BE2C (cell line): Measurements from ENCODE around the gene CACHD1.

Experiments used
- DNase-seq: peaks from one replicate; pipeline ENCODE4 v3.0.0-alpha.2; 2020
- H3K27me3 ChIP-seq: fragments of 250-450 bp; sonication (Bioruptor Pico); 2 replicates; pipeline ENCODE4 v1.5.1; 2020; ENCODE audit warnings: mild to moderate bottlenecking
- H3K36me3 ChIP-seq: fragments of 250-450 bp; sonication (Bioruptor Pico); 2 replicates; pipeline ENCODE4 v1.5.1; 2020; ENCODE audit warnings: mild to moderate bottlenecking
- H3K4me1 ChIP-seq: fragments of 250-450 bp; sonication (Bioruptor Pico); 2 replicates; pipeline ENCODE4 v1.5.1; 2020
- H3K4me3 ChIP-seq: 2 replicates; pipeline ENCODE4 v1.5.1; 2011; ENCODE audit warnings: low read depth, low read length
- H3K9me3 ChIP-seq: fragments of 250-450 bp; sonication (Bioruptor Pico); 2 replicates; pipeline ENCODE4 v1.5.1; 2020
- TF ChIP-seq, protein P1 (sequence below): IDR thresholded peaks from 2 replicates; pipeline ENCODE4 v1.5.1; 2012; ENCODE audit warnings: mild to moderate bottlenecking, low read depth, low read length

CACHD1 gene

DNA sequence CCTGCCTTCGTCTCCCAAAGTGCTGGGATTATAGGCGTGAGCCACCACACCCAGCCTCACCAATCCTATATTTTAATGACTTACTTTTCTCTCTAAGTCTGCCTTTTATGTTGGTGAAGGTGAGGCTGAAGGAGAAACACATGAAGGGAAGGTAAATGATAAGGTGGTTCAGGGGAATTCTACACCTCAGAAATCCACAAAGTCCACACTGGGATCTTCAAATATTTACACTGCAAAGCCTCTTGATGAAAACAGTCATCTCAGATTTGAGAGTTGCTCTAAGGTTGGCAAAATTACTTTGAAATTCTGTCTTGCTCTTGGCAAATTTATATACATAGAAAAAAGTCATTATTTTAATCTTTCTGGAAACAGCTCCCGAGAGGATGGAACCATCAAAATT, 42.0 kb upstream of the CACHD1 start:
- Histone ChIP-seq H3K4me1 (no peaks in the 10 kb centered on the region), H3K27me3 (no peaks in the 10 kb centered on the region), H3K4me3 (no peak overlapping the region), H3K9me3 (no peaks in the 10 kb centered on the region), H3K36me3 (no peaks in the 10 kb centered on the region)
- no peak for DNase-seq
- TF ChIP-seq, protein P1, sequence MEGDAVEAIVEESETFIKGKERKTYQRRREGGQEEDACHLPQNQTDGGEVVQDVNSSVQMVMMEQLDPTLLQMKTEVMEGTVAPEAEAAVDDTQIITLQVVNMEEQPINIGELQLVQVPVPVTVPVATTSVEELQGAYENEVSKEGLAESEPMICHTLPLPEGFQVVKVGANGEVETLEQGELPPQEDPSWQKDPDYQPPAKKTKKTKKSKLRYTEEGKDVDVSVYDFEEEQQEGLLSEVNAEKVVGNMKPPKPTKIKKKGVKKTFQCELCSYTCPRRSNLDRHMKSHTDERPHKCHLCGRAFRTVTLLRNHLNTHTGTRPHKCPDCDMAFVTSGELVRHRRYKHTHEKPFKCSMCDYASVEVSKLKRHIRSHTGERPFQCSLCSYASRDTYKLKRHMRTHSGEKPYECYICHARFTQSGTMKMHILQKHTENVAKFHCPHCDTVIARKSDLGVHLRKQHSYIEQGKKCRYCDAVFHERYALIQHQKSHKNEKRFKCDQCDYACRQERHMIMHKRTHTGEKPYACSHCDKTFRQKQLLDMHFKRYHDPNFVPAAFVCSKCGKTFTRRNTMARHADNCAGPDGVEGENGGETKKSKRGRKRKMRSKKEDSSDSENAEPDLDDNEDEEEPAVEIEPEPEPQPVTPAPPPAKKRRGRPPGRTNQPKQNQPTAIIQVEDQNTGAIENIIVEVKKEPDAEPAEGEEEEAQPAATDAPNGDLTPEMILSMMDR = no peak

DNA sequence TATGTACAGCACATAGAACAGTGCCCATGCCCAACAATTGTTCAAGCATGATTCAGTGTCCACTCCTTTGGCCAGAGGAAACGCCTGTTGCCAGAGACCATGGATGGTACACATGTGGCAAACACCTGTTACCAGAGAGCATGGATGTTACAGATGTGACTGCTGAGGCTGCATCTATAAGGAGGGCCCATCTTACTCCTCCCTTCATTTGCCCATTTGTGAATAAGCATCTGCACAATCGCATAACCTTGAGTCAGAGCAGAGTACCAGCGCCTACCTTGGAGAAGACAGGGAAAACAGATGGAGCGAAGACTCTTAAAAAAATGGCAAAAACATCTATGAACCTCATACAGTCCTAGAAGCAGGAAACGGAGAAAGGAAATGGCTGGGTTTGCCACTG, 36.6 kb upstream of the CACHD1 start:
- Histone ChIP-seq H3K9me3 (no peaks in the 10 kb centered on the region), H3K4me1 (no peaks in the 10 kb centered on the region), H3K27me3 (no peaks in the 10 kb centered on the region), H3K4me3 (no peak overlapping the region), H3K36me3 (no peaks in the 10 kb centered on the region)
- no peak for DNase-seq
- TF ChIP-seq, protein P1 = no peak

DNA sequence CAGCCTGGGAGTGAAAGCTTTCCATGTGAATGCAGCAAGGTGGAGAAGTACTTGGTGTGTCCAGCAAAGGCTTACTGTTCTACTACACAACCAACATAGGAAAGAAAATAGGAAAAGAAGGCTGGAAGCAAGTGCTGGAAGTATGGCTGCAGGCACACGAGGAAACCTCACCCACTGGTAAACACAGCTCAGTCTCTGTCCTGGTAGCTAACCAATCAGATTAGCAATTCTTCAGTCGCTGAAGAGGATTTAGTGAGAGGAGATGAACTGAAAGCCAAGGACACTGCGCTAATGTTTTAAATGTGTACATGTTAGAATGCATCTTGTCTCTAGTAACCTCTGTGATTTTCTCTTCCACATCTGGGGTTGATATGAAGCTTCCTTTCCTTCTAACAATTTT, 36.2 kb upstream of the CACHD1 start:
- Histone ChIP-seq H3K9me3 (no peaks in the 10 kb centered on the region), H3K27me3 (no peaks in the 10 kb centered on the region), H3K4me1 (no peaks in the 10 kb centered on the region), H3K36me3 (no peaks in the 10 kb centered on the region), H3K4me3 (no peak overlapping the region)
- no peak for DNase-seq
- TF ChIP-seq, protein P1 = no peak

DNA sequence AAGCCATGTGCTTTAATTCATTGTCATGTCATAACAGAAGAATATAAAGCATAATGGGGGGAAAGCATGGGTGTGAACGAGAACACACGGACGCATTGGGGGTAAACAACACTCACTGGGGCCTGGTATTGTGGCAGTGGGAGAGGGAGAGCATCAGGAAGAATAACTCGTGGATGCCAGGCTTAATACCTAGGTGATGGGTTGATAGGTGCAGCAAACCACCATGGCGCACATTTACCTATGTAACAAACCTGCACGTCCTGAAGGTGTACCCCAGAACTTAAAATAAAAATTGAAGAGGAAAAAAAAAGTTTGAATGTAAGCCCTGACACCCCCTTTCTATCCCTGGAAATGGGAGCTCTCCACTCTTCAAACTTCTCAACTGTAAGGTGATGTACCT, 34.9 kb upstream of the CACHD1 start:
- no peaks in the 10 kb centered on the region for H3K27me3 ChIP-seq
- TF ChIP-seq, protein P1 = no peak
- no peaks in the 10 kb centered on the region for H3K4me1 ChIP-seq
- DNase-seq = no peak
- no peaks in the 10 kb centered on the region for H3K36me3 ChIP-seq
- no peaks in the 10 kb centered on the region for H3K9me3 ChIP-seq
- H3K4me3 ChIP-seq = no peak overlapping the region

DNA sequence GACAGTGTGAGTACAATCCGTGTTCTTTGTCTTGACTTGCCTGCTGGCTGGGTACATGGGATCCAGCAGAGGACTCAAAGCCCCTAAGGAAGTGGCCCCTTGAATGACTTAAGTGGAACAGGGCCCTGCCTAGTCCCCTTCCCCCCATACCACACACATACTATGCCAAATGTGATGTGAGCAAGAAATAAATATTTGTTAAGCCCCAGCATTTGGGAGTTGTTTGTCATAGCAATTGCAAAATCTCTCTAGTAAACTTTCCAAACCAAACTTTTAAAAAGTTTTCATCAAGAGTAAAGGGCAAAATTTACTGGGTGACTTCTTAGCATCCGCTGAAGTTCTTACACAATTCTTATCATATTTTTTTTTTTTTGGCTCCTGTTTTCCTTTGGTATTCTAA, 32.5 kb upstream of the CACHD1 start:
- TF ChIP-seq, protein P1 = no peak
- no peaks in the 10 kb centered on the region for H3K9me3 ChIP-seq
- H3K4me3 ChIP-seq = no peak overlapping the region
- no peaks in the 10 kb centered on the region for H3K36me3 ChIP-seq
- no peaks in the 10 kb centered on the region for H3K4me1 ChIP-seq
- no peaks in the 10 kb centered on the region for H3K27me3 ChIP-seq
- no peak for DNase-seq

DNA sequence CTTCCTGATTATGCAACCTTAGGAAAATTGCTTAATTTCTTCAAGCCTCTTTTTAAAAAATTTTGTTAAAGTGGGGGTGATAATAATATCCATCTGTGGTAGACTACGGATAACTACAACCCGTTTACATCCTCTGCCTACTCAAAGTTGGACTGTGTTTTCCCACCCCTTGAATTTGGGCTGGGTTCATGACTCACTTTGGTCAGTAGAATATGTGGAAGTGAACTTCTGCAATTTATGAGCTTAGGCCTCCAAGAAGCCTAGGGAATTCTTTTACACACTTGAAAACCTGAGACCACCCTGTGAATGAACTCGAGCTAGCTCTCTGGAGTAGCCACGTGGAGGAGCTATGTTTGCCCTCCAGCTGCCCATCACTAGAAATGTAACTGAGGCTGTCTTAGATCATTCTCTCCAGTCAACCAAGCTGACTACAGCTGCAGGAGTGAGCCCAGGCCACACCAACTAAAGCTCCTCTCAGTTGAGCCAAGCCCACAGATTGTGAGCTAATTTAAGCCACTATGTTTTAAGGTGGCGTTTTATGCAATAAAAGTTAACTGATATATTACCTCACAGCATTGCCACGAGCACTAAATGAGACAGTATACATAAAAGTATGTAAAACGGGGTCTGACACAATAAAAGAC, 29.6 kb upstream of the CACHD1 start:
- TF ChIP-seq, protein P1 = no peak
- H3K27me3 ChIP-seq = no peaks in the 10 kb centered on the region
- no peaks in the 10 kb centered on the region for H3K36me3 ChIP-seq
- DNase-seq = no peak
- H3K4me1 ChIP-seq = no peaks in the 10 kb centered on the region
- no peaks in the 10 kb centered on the region for H3K9me3 ChIP-seq
- H3K4me3 ChIP-seq = no peak overlapping the region
